Right renal cortex interstitium (tissue), 3 donors: ENCODE measurements around the gene TMTC2. TPM values are rescaled to one million over a fixed set of nuclear protein-coding genes. Genes with fewer than 3 reads are reported as not detected.
"Not testable (repeated sequence)": the region's sequence is repeated elsewhere in the genome, so short reads cannot be mapped to it uniquely, and the experiment has no call there.

ENCODE experiments used
- DNase-seq, 3 donors: peaks; one replicate each; pipeline ENCODE4 v3.0.0-alpha.2; 2013; ENCODE audit warnings: low read depth in 3 of 3, low spot score in 2 of 3
- polyA plus RNA-seq, 3 donors: library from polyadenylated mRNA; unstranded; fragments of 120-200 nt; gene quantifications; one replicate each; pipeline ENCODE4 v1.2.1, GENCODE V29; 2013; ENCODE audit not compliant: insufficient read length in 3 of 3

TMTC2 gene
- polyA plus RNA-seq, 3 donors = 32.5 to 40.5 (median 36.5) TPM

- no peak for DNase-seq
Observed at GRCh38 chr12:82781309-82781997, 94.7 kb downstream of the TMTC2 start.

DNA sequence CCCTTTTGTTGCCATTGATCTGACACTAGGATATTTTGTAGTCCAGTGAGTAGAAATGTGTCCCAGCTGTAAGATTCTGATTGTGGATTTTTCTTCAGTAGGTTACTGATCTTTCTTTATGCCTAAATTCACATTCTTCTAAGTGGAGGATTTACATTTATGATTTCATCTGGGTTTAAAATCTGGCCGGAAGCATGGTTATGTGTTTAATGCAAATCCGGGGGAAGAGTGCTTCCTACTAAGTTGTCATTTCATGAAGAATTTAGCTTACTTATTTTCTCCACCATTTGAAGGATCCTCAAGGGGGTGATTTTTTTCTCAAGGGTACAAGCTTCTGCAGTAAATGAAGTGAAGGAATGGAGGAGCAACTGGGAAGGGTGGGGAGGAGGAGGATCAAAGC, 96.7 kb downstream of the TMTC2 start:
- no peak for DNase-seq

DNA sequence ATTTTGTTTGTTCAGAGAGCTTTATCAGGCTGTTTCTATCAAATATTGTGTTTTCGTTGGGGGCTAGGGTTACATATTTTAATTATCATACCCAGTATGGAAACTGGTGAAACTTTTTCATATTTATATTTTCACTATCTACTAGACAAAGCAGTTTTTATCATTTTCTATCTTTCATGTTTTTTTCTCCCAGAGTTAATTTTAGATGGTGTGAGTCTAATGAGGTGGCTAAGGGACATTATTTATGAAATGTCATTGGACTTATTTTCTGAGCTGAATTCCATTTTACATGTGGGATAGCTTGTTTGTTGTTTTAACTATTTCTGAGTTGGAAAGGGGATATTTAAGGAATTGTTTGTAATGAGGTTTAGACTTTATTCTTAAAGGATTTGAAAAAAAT, 100.3 kb downstream of the TMTC2 start:
- no peak for DNase-seq

DNA sequence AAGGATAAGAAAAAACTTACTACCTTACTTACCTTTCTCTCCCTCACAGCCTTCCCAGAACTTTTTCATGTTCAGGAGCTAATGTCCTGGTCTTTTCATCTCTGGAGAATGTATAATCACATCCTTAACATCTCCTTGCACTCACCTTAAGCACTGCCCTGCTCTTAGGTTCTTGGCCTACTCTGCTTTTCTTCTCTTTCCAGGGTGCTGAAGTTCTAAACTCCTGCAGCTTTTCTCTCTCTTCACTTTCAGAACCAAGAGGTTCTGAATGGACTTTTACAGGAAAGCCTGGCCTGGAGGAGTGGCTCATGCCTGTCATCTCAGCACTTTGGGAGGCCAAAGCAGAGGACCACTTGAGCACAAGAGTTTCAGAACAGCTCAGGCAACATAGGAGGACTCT, 101.9 kb downstream of the TMTC2 start:
- no peak for DNase-seq

DNA sequence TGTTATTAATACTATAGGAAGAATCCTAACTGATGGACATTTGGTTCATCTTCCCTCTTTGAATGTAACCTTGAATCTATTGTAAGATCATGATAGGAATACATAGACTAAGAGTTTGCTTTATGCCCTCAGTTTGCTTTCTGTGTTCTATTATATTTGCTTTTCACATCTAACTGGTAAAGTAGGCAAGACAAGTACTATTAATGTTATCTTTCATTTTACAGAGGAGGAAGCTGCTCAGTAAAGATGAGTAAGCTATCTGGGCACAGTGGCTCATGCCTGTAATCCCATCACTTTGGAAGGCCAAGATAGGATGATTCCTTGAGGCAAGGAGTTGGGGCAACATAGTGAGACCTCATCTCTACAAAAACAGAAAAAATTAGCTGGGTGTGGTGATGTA, 103.0 kb downstream of the TMTC2 start:
- no peak for DNase-seq

DNA sequence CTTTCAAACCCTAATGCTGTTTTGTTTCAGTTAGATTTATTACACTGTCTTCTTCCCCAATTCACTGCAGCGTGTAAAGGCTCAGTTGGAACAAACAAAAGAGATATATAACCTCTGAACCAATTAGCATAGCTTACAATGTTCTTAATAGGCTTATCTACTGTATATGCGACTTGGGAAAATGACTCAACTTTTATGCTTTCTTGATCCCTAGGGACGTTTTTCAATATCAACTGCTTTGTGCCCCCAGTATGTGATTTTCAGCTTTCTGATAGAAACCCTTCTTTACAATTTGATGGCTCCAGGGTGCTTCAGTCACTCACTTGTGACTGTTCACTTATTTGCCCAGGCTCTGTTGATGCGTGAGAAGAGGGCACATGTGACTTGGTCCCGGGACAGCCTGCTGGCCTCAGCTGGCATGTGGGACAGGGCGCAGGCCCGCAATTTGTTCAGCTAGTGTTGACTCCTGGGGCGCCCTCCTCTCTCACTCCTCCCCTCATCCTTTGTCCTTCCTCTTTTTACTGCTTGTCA, 107.1 kb downstream of the TMTC2 start:
- DNase-seq = no peak

DNA sequence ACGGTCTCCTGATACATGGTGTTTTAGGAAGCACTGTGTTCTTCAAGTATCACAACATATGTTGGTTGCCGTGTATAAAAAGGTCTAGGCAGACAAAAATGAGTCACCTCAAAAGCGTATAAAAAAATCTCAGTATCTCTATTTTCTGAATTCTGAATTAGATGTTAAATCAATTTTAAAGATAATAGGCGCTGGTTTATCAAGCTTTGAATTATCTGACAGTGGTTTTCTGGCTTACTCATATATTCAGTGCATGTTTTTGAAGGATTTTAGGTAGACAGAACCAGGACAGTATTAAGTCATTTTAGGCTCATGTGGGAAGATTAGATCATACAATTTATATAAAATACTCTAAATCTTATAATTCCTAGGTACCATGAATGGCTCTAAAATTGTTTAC, 110.8 kb downstream of the TMTC2 start:
- DNase-seq = no peak

DNA sequence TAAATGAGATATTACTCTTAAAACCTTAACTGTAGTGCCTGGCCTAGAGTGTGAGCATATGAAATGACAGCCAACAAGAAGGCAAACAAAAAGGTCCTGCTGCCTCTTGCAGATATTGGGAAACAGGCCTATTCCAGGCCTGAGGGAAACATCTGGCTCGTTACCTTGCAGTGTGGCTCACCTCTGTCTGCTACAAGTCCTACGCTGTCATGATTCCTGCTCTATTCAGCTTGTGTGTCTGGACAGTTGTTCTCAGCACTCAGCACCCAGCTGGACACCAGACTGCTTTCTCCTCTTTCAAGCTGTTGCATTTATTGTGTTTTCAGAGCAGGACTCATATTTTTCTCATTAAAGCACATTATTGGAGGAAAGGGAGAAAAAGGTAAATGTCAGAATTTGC, 113.5 kb downstream of the TMTC2 start:
- no peak for DNase-seq

- no peak for DNase-seq
Observed at GRCh38 chr12:82801951-82802610, 115.4 kb downstream of the TMTC2 start.

GRCh38 chr12:82803201-82803600, 116.5 kb downstream of the TMTC2 start:
- no peak for DNase-seq

DNA sequence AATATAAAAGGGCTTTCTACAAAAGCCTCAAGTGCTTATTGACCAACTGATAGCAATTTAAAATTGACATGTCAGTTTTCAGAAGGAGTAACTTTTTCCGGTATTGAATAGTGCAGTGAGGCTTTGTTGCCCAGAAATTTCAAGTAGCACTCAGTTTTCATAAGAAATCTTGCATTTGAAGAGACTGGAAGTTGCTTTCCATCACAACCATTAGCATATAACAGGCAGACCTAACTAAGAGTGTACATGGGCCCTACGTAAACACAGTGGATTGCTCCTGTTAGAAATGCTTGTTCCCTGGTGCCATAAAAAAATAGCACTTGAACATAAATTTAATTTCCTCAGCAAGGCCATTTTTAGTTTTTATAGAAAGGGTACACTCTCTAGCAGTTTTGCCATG, 117.9 kb downstream of the TMTC2 start:
- DNase-seq = no peak

- DNase-seq = not testable (repeated sequence)
Observed at GRCh38 chr12:82805004-82805403, 118.3 kb downstream of the TMTC2 start.

DNA sequence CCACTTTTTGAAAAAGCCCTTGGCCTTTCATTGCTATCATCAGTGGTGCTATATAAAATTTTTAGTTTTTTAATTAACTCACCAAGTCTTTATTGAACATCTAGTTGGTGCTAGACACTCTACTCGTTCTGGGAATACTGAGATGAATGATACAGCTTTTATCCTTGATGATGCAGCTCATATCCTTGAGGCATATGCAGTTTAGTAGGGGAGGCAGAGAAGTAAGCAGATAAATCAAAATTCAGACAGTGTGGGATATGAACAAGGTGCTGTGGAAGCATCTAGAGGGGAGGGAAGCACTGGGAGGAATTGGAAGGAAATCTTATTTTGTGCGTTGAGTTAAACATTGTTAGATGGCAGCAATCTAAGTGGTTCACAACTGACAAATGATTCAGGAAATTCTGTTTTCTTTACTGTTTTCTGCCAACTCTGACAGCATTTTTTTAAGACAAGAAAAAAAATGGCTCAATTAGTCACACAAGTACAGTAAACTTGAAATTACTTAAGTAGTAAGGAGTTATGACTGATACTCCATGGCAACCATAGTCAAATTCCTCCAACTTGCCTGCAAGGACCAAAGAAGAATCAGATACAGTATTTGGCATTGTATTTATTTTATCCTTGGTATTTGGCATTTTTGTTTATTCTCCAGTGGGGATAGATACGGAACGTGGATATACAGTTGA, 119.2 kb downstream of the TMTC2 start:
- DNase-seq = no peak

DNA sequence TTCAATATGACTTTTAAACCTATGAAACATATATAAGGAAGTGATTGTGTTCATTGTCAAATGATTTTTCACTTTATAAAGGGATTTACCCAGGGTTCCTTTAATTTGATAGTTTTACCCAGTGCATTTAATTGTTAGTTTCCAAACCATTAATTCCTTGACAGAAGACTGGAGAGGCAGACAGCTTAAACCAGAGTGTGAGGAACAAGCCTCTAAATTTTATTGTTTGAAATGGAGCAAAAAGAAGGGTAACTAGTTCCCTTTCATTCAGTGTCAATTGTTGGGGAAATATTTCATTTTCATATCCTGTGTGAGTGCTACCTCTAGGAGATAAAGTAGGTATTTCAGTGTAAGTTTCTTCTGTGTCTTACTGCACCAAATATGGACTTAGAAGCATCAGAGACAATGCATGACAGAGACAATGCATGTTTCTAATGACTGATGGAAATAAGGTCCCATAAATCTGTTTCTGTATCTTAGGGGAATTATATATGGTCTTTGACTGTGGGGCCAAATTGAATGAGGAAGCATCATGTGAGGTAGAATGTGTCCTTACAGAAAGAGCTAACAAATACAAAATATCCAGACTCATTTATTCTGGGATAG, 120.5 kb downstream of the TMTC2 start:
- peak in 1 of 3 donors; percentile 7 for DNase-seq

- no peak for DNase-seq
Observed at GRCh38 chr12:82810568-82810967, 123.9 kb downstream of the TMTC2 start.

DNA sequence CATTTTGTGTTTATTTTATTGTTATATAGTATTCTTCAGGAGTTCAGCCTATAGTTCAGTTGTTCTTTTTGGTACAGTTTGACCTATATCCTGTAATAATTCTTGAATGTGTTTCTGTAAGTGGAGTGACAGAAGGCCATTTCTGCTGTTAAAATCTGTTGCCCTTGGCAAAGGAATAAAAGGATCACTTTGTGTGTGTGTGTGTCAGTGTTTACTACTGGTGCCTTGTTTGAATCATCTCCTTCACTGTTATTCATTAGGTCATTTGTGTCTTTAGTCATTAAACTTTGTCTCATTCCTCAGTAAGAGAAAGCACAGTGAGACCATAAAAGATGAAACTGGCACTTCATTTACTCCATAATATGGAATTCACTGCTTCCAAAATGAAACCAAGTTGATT, 130.7 kb downstream of the TMTC2 start:
- no peak for DNase-seq

DNA sequence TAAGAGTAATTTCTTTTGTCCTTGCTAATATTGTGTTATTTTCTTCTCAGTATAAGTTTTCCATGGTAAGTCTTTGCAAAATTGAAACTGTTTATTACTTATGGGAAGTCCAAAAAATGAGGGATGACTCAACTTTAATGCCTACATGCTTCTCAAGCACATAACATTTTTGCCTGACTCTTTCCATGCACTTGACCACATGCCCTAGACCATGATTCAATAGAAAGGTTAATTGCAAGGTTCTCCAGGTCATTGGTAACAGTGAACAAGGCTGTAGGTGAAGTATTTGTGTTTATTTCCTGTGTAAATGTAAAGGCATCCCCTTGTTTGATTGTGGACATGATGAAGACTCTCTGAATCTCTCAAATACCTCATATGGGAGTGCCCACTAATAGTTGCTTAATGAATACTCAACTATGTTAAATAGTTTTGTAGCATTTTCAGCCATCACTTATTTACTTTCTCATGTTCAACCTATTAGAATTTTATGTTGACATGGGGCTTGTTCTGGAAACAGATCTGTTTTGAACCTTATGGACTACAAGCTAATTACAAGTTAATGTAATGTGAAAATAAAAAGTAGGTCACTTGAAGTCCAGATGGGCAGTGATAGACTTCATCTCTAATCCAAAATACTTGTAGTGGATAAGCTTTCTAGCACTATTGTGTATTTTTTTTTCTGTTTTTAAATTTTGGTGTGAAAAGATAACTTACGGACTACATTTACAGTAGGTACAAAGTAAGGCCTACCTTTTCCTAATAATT, 131.7 kb downstream of the TMTC2 start:
- DNase-seq = no peak

DNA sequence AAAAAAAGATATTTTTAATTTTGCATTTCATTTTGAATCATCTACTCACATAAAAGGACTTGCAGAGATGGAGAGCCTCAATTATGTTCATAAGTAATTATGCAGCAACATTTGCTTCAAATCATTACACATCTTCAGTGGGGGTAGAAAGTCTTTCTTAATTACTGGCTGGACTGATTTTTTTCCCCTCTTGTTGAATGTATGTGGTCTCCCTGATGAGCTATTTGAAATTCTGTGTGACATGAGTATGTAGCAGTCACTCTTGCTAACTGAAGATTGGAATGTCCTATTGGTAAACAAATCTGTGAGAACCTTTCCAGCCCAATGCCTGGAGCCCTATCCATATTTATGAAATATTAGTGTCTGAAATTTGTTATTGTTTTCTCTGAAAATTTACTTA, 139.8 kb downstream of the TMTC2 start:
- no peak for DNase-seq

GRCh38 chr12:82832096-82832495, 145.4 kb downstream of the TMTC2 start:
- no peak for DNase-seq

DNA sequence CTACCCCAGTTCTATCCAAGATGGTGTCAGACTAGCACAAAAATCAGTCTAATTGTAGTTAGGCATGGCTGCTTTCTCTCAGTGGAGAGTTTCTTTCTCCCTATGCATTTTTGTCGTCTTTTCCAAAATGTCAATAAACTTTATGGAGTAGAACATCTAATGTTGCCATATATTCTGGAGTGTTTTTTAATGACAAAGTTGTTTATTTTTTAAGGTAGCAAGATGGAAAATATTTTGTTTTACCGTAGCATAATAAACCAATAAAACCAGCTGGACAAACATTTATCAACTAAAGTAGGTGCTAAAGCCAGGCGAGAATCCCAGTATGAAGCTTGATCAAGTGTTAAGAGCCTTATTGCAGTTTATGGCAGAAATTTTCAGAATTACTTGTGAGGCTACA, 146.3 kb downstream of the TMTC2 start:
- no peak for DNase-seq

GRCh38 chr12:82833481-82833880, 146.8 kb downstream of the TMTC2 start:
- DNase-seq = no peak
